B cell (primary cell): ENCODE measurements around the gene MAN2A2.

Experiments used
- EZH2 ChIP-seq: IDR thresholded peaks from 2 replicates; pipeline ENCODE4 v1.6.1; 2012; ENCODE audit warnings: borderline replicate concordance, low read depth, mild to moderate bottlenecking, moderate library complexity, low read length; ENCODE audit not compliant: insufficient read depth, poor library complexity, severe bottlenecking
- TF ChIP-seq, protein P1 (sequence below): fragments of 200-600 bp; IDR thresholded peaks from one replicate; pipeline ENCODE4 v1.8.0; 2022; ENCODE audit warnings: antibody characterized with exemption, mild to moderate bottlenecking

DNA sequence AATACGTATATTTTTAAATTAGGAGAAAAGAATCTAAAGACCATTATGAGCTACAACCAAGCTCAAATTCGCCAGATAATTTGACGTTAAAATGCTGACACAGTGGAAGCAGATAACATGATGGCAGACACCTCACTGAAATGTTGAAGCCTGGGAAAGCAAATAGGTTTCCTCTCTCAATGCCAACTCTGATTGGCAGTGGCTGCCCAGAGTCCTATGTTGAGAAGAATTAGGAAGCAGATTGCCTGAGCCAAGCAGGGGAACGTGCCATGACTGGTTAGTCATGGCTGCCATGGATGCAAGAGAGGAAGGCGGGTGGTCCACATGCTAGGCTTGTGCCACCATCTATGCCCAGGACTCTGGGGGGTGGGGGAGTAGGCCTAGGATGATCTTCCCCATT, 35.2 kb downstream of the MAN2A2 start:
- no peak for TF ChIP-seq EZH2
- TF ChIP-seq, protein P1, sequence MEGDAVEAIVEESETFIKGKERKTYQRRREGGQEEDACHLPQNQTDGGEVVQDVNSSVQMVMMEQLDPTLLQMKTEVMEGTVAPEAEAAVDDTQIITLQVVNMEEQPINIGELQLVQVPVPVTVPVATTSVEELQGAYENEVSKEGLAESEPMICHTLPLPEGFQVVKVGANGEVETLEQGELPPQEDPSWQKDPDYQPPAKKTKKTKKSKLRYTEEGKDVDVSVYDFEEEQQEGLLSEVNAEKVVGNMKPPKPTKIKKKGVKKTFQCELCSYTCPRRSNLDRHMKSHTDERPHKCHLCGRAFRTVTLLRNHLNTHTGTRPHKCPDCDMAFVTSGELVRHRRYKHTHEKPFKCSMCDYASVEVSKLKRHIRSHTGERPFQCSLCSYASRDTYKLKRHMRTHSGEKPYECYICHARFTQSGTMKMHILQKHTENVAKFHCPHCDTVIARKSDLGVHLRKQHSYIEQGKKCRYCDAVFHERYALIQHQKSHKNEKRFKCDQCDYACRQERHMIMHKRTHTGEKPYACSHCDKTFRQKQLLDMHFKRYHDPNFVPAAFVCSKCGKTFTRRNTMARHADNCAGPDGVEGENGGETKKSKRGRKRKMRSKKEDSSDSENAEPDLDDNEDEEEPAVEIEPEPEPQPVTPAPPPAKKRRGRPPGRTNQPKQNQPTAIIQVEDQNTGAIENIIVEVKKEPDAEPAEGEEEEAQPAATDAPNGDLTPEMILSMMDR, result no peak
